DMS153 treated with DMSO at 0.1 percent for 48 hours (cell line): ENCODE measurements around the gene LIX1.
"Not testable (repeated sequence)": the region's sequence is repeated elsewhere in the genome, so short reads cannot be mapped to it uniquely, and the experiment has no call there.

Source experiments
- DNase-seq: peaks from one replicate; lab custom pipeline; 2025; ENCODE audit not compliant: unreplicated experiment; lab: John Stamatoyannopoulos, UW

Gene LIX1

DNA sequence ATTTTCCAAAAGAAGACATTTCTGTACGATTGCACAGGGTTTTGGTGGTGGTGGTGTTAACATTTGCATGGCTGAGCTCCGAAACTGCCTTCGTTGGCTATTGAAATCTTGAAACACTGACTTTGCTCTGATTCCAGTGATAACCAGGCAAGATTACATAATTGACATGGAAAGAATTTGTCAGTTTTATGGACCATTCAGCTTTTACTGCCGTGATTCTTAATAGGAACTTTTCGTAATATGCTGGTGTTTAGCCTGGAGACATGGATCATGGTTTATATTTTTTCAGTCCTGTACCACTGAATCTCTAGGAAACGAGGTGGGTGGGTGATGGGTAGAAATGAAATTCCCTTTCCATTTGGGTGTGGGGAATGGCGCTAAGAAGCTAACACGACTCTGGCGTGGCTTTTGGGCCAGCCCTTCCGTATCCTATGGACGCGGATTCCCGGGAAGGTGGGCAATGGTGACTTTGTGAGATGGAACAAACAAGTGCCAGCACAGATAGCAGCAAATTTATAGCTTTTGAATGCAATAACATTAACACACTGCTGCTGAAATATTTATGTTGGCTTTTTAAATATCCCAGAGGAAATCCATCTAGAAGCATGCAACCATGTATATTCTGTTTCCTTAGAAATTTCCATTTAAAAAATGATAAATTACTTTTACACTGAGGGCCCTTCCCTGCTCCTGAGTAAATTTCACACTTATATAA, 36.8 kb downstream of the LIX1 start:
- no peak for DNase-seq

DNA sequence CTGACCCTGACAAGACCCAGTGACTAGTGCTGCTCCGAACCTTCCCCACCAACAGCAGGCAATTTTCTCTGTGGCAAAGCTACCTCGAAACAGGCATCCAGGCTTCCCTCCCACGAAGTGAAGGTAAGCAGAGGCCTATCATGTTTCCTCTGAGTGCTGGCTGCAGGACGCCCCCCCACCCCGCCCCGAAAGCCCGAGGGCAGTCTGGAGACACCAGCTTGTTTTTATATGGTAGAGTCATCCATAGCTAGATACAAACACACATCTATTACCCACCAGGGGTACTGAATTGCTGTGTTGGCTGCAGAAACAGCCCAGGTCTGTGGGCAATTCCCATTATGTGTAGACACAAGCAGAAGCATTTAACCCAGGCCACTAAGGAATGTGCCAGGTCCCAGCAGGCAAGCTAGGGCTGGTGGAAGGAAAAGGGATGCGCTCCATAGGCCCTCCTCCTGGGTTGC, 40.4 kb downstream of the LIX1 start:
- no peak for DNase-seq

DNA sequence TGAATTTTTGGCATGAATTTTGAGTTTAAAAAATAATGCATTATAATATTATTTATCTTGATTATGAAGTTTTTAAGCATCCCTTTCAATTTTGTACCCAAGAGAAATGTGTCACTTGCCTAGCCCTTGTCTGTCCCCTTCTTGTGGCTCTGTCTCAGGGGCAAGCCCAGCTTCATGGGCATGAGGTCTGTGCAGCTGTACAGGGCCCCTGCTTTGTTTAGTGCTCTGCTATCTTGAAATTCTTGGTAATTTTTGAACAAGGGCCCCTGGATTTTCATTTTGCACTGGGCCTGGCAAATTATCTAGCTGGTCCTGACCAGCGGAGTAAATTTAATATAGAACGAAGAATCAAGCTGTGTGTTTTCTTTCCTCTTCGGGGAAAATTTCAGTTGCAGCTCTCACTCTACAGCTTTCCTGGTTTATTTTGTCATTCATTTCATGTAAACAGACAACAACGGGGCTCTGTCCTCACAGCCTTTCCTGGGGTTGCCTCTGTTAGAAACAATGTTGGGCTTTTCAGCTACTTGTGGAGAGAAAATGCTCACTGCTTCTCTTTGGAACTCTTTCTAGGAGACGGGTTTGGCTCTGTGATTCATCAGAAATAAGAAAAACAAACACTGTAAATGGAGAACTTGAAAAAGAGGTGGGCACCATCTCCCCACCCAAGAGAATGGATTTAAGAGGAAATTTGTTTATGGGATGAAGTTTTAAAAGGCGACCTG, 41.1 kb downstream of the LIX1 start:
- no peak for DNase-seq

DNA sequence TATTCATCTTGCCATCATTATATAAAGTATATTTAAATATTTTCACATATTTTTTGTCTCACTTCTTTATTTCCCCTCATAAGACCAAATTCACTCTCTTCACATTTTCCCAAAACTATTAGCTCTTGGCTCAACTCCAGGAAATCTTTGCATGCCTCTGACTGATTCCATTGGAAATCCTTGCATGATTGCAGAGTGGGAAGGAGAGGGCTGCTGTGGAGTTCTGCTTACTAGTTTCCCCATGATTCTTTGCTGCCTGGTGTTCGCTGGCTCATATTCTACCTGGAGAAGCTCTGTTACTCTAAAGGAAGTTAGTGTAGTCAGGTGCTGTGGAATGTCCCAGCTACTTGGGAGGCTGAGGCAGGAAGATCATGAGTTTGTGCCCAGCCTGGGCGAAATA, 41.9 kb downstream of the LIX1 start:
- DNase-seq: no peak

DNA sequence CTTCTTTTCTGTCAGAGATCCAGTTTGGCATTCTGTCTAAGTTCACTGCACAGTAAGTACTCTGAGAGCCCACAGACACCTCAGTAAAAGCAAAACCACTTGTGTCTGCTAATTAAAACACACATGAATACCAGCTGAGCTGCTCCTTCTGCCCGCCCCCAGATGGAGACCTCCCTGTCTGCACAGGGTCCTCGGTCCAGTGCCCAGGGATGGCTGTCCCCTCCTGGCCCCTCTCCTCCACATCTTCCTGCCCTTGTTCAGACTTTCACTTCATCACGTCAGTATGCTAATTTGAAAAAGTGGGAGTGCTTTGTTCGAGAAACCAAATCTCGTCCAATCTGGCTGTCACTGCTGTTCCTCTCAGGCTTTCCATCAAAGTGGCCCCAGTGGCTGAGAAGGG, 43.5 kb downstream of the LIX1 start:
- no peak for DNase-seq

DNA sequence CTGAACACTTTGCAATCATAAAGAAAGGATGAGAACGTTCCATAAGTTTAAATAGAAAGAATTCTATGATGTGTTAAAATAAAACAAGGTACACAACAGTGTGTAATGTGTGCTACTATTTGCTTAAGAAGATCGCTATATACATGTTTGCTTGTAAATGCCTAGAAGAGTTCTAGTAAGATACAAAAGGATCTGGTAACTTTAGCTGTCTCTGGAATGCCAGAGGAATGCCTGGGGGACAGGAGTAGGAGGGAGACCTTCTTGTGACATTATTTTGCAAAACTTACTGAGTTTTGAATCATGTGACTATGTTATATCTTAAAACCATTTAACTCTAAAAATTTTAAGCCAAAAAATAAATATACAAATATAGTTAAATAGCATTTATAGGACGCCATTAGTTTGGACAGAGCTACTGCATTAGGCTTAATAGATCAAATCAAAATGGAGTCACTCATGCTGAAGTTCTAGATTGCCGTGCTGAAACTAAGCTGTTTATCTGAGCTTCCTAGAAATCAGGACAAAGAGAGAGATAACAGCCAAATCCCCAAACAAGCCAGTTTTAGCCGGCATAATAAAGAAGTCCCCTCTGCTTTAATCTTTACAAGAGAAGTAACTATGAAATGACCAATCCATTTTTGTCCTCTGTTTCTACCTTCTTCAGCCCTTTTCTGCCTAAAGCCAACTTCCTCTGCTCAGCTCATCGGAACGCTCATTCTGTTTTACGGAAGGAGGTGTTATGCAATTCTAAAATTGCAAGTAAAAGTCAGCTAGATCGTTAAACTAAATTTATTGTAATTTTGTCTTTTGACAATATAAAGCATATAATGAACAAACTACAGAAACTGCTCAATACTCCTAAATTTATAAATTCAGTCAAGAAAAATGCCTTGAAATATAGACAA, 44.8 kb downstream of the LIX1 start:
- no peak for DNase-seq

DNA sequence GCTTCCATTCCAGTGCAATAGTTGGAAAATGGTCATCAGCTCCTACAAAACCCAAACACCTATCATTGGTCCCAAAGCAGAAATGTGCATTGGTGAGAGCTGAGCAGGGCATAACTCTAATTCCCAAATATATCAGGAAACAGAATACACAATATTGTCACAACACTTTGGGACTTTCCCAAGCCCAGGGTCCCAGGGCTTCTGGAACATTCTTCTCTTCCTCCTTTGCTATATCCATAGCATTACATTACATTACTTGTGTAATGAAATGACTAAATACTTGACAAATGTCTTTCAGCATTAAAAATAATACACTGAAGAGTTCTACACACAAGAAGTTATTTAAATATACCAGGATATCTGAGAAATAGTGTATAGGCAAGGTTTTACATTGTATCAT, 45.6 kb downstream of the LIX1 start:
- no peak for DNase-seq

DNA sequence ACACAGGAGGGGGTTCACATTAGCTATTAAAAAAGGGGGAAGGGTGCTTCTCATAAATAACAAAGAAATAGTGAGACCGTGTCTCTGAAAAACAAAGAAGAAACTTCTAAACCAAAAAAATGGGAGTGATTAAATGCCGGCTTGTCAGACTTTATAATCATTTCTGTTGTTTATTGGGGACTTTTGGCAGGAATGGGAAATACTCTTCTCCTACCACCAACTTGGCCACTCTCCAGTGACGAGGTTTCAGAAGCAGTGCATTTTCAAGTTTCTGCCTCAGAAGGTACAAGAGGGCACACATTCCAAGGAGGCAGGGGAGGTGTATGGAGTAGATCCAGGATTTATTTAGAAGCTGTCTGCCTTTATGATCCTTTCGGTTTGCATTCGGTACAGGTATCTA, 46.2 kb downstream of the LIX1 start:
- DNase-seq: no peak

DNA sequence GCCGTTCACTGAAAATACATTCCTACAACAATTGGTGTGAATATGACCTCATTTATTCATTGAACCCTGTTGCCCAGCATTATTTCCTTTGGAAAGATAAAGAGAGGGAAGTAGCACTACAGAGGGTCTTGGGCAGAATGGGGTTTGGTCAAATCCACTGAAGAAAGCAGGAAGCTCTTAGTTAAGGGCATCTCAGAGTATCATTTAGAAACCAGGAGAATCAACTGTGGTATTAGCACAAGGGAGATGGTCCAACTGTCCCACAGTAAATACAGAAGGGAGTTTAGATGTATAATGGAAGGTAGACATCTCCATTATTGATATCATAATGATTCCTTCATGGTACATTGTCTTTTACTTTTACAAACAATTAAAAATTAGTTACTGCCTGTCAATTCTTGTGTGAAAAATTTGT, 47.1 kb downstream of the LIX1 start:
- DNase-seq: no peak

DNA sequence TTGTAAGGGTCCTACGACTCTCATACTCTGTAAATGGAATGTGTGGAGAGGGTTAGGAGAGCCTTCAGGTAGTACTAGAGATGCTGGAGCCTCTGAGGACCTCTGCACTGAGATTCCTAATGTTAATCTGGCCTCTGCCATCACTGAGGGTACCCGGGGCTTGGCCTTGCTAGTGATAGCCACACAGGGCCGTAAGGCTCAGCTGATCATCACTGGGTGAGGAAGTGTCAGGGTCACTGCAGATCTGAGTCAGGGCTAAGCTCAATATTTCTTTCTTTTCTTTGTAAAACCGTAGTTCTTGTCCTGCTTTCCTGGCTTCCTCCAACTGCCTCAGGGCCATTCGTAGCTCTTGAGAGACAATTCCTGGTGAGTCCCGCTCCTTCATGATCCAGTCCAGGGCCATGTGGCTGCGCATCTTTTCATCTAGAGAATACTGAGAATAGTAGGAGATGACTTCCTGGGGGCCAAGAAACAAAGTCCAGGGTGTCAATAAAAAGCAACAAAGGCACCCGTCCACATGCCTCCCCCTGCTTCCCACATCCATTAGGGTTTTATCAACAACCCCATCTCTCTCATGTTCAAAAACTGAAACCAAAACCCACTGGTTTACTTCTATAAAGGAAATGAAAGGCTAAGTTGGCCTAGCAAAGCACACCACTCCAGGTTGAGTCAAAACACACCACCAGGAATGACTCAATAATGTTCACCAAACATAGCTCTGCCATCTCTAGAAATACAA, 47.7 kb downstream of the LIX1 start:
- no peak for DNase-seq

DNA sequence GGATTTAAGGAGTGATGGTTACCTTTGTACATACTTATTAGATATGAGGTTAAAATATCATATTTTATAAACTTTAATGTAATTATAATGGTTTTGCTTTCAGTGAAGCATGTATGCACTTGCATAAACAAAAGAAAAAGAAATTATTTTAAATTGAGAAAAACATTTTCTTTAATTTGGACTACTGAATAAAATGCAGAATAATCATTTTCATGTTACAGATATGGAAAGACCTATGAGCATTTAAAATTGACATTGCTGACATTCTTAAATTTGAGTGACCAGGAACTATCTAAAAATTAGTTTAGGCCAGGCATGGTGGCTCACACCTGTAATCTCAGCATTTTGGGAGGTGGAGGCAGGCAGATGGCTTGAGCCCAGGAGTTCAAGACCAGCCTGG, 49.2 kb downstream of the LIX1 start:
- no peak for DNase-seq

DNA sequence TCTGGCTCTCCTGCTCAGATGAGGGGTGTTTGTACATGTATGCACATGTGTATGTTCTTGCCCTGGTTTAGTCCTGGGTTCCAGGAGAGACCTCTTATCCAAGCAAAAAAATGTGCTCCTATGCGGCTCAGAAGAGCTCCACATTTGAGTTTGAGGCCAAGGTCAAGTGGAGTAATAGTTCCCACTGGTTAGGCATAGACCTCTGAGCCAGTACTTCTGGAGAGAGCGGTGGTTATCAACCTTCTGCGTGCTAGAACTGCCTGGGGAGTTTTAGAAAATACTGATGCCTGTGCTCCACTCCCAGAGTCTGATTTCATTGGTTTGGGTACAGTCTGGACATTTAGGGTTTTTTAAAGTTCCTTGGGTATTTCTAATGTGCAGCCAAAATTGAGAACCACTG, 51.5 kb downstream of the LIX1 start:
- DNase-seq: no peak

DNA sequence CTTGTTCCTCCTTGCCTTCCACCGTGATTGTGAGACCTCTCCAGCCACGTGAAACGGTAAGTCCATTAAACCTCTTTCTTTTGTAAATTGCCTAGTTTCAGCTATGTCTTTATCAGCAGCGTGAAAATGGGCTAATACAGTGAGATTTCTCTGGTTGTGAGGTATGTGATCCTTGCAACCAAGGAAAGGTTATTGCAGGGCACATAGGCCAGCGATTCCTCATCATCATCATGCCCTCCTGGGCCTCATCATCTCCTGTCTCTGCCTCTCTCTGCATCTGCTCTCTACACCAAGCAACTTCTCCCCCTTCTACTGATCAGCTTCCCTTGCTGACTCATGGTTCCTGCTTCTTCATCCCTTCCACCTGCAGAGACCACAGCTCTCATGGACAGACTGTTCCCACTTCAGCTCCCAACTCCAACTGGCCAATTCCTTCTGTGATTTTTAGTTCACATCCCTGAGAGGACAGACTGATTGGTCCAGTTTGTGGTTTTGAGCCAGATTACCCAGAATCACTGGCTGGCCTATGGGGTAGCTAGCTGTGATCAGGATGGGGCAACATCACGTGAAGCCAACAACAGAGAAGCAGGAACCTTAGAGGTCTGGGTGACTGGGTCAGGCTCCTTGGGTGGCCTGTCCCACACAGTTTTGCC, 53.1 kb downstream of the LIX1 start:
- no peak for DNase-seq

DNA sequence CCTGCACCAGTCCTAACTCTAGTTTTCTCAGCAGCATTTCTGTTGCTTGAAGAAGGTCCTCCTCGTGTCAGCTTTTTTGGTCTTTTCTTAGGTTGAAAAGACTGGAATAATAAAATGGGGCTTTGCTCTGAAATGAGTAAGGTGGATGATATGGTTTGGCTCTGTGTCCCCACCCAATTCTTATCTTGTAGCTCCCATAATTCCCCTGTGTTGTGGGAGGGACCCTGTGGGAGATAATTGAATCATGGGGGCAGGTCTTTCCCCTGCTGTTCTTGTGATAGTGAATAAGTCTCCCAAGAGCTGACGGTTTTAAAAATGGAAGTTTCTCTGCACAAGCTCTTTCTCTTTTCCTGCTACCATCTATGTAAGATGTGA, 53.6 kb downstream of the LIX1 start:
- no peak for DNase-seq

DNA sequence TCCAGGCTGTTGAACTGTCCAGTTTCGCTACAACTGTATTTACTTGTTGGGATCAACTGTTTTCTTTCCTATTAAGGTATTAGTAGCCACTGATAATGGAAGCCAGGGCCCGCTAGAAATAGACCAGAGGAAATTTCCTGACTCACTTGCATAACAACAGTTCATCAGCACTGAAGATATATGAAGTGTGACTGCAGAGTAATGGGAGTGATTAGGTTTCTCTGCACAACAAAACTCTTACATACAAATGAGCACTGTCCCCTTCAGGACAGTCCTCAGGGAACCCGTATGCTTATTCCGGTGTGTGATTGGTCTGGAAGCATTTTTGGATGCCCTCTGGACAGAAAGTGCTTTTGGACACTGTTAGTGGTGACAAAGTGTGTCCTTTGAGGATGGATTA, 55.3 kb downstream of the LIX1 start:
- no peak for DNase-seq

DNA sequence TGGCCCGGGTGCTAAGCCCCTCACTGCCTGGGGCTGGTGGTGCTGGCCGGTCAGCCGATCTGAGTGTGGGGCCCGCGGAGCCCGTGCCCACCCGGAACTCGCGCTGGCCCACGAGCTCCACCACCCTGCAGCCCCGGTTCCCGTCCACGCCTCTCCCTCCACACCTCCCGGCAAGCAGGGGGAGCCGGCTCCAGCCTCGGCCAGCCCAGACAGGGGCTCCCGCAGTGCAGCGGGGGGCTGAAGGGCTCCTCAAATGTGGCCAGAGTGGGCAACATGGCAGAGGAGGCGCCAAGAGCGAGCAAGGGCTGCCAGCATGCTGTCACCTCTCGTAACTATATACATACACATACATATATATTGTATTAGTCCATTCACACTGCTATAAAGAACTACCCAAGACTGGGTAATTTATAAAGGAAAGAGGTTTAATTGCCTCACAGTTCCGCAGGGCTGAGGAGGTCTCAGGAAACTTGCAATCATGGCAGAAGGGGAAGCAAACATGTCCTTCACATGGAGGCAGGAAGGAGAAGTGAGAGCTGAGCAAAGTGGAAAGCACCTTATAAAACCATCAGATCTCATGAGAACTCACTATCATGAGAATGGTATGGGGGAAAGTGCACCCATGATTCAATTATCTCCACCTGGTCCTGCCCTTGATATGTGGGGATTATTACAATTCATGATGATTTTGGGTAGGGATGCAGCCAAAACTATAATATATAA, 56.8 kb downstream of the LIX1 start:
- no peak for DNase-seq

DNA sequence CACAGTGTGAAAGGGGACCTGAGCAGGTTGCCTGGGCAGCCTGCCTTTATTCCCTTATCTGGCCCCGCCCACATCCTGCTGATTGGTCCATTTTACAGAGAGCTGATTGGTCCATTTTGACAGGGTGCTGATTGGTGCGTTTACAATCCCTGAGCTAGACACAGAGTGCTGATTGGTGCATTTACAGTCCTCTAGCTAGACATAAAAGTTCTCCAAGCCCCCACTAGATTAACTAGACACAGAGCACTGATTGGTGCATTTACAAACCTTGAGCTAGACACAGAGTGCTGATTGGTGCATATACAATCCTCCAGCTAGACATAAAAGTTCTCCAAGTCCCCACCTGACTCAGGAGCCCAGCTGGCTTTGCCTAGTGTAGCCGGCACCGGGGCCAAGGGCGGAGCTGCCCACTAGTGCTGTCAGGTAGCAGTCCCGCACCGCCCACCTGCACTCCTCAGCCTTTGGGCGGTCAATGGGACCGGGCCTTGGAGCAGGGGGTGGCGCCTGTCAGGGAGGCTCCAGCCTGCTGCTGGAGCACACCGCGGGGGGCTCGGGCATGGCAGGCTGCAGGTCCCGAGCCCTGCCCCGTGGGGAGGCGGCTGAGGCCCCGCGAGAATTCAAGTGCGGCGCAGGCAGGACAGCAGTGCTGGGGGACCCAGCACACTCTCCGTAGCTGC, 57.5 kb downstream of the LIX1 start:
- not testable (repeated sequence) for DNase-seq

DNA sequence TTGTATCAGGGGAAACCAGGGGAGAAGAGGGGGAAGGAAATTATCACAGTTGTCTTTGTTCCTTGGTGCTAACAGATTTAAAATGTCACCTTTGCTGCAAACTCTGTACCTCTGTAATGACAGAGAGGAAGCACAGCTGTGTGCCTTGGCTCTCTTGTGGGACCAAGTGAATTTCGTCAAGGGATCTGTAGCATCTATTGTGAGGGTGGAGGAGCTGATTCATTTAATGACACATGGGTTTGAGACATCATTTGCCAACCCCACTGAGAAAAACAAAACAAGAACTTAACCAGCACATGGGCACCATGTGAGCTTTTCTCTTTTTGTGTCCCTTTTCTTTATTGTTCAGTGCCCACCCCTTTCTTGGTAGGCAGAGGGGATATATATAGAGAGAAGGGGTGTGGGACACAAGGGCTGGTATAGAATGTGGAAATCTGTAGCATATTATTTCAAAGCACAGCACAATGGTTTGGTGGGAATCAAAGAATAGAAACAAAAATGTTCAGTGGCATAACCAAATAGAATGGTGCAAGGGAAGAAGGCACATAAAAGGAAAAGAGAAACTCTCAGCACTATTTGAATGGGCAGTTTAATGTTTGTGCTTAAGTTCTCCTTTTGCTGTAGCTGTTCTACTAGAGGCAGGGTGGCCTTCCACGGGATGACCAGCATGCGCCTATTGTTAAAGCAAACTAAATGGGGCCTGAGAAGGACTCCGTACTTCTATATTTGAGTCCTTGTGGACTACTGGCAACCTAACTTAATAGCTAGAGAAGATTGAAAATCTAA, 63.3 kb downstream of the LIX1 start:
- DNase-seq: no peak

DNA sequence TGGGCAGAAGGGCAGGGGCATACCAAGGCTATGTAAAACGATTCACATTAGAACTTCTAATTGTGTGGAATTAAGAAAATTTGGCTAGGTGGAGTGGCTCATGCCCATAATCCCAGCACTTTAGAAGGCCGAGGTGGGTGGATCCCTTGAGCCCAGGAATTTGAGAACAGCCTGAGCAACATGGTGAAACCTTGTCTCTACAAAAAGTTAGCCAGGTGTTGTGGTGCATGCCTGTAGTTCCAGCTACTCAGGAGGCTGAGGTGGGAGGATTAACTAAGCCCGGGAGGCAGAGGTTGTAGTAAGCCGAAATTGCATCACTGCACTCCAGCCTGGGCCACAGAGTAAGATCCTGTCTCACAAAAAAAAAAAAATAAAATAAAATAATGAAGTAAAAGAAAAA, 65.2 kb downstream of the LIX1 start:
- no peak for DNase-seq
